GM23338 (cell line): ENCODE results near the gene FUT1. TPM values are rescaled to one million over a fixed set of nuclear protein-coding genes. Genes with fewer than 3 reads are reported as not detected.

Source experiments
- ATAC-seq: fragments of 200-7000 bp; cut with Tn5 transposase; 3 replicates; pipeline ENCODE4 v1.9.1; 2020
- DNase-seq: peaks from one replicate; pipeline ENCODE4 v3.0.0-alpha.2; 2015; ENCODE audit warnings: low spot score
- H2AFZ ChIP-seq: fragments of 200-600 bp; sonication (generic); 2 replicates; pipeline ENCODE4 v1.8.0; 2016; ENCODE audit warnings: antibody characterized with exemption, mild to moderate bottlenecking, moderate library complexity
- H3F3A ChIP-seq: fragments of 200-600 bp; sonication (generic); replicated peaks from 2 replicates; pipeline ENCODE4 v1.8.0; 2017; ENCODE audit warnings: antibody characterized with exemption, mixed run types, low read depth
- H3K27ac ChIP-seq: fragments of 200-600 bp; sonication (generic); 2 replicates; pipeline ENCODE4 v1.6.1; 2016; ENCODE audit warnings: low read depth
- H3K27me3 ChIP-seq: fragments of 200-600 bp; sonication (generic); 2 replicates; pipeline ENCODE4 v1.8.0; 2016; ENCODE audit warnings: mild to moderate bottlenecking, mixed run types, moderate library complexity; ENCODE audit not compliant: insufficient read depth
- H3K36me3 ChIP-seq: fragments of 200-600 bp; sonication (generic); 2 replicates; pipeline ENCODE4 v1.8.0; 2016; ENCODE audit warnings: mild to moderate bottlenecking; ENCODE audit not compliant: insufficient read depth
- H3K4me1 ChIP-seq: fragments of 200-600 bp; sonication (generic); 2 replicates; pipeline ENCODE4 v1.8.0; 2016; ENCODE audit warnings: mild to moderate bottlenecking, moderate library complexity; ENCODE audit not compliant: insufficient read depth
- H3K4me2 ChIP-seq: fragments of 200-600 bp; sonication (generic); 2 replicates; pipeline ENCODE4 v1.7.1; 2017; ENCODE audit warnings: mixed run types
- H3K4me3 ChIP-seq: fragments of 200-600 bp; sonication (generic); 2 replicates; pipeline ENCODE4 v1.6.1; 2016; ENCODE audit warnings: mixed run types
- H3K79me2 ChIP-seq: fragments of 200-600 bp; sonication (generic); replicated peaks from 2 replicates; pipeline ENCODE4 v1.8.0; 2017; ENCODE audit warnings: mild to moderate bottlenecking; ENCODE audit not compliant: insufficient read depth
- H3K9me2 ChIP-seq: fragments of 200-600 bp; sonication (generic); 2 replicates; pipeline ENCODE4 v1.8.0; 2017; ENCODE audit not compliant: insufficient read depth
- H4K20me1 ChIP-seq: fragments of 200-600 bp; sonication (generic); replicated peaks from 2 replicates; pipeline ENCODE4 v1.8.0; 2017; ENCODE audit warnings: mild to moderate bottlenecking; ENCODE audit not compliant: insufficient read depth
- H3K27ac Mint-ChIP-seq: 2 replicates; pipeline ENCODE4 v1.8.0; 2020; ENCODE audit warnings: inconsistent platforms, mild to moderate bottlenecking, moderate library complexity, mixed read lengths
- H3K27me3 Mint-ChIP-seq: 3 replicates; pipeline ENCODE4 v1.8.0; 2022; ENCODE audit warnings: low read depth, mild to moderate bottlenecking, moderate library complexity, mixed read lengths, inconsistent platforms; ENCODE audit not compliant: insufficient read depth, poor library complexity
- H3K36me3 Mint-ChIP-seq: 3 replicates; pipeline ENCODE4 v1.8.0; 2021; ENCODE audit warnings: low read depth, mild to moderate bottlenecking, inconsistent platforms, moderate library complexity, mixed read lengths
- H3K4me1 Mint-ChIP-seq: 3 replicates; pipeline ENCODE4 v1.8.0; 2020; ENCODE audit warnings: mild to moderate bottlenecking, inconsistent platforms, mixed read lengths
- H3K4me3 Mint-ChIP-seq: 3 replicates; pipeline ENCODE4 v1.8.0; 2021; ENCODE audit warnings: moderate library complexity, mild to moderate bottlenecking, inconsistent platforms, mixed read lengths
- H3K9me3 Mint-ChIP-seq: 3 replicates; pipeline ENCODE4 v1.8.0; 2020; ENCODE audit warnings: moderate library complexity, mild to moderate bottlenecking, inconsistent platforms, mixed read lengths
- CTCF ChIP-seq, 2 experiments: fragments of 200-600 bp in 1 of 2; sonication (generic) in 1 of 2; conservative IDR thresholded peaks; 2 replicates each; pipeline versions ENCODE4 v1.5.1 to v1.6.1; 2016 to 2017; ENCODE audit warnings: antibody characterized with exemption in 2 of 2, low read depth in 2 of 2, mild to moderate bottlenecking in 2 of 2, moderate library complexity in 1 of 2
- EZH2 ChIP-seq: fragments of 200-600 bp; sonication (generic); IDR thresholded peaks from one replicate; pipeline ENCODE4 v1.8.0; 2017; ENCODE audit warnings: antibody characterized with exemption, mild to moderate bottlenecking, low read depth; ENCODE audit not compliant: unreplicated experiment
- EZH2phosphoT487 ChIP-seq: fragments of 200-600 bp; sonication (generic); IDR thresholded peaks from one replicate; pipeline ENCODE4 v1.8.1; 2018; ENCODE audit warnings: antibody characterized with exemption; ENCODE audit not compliant: unreplicated experiment
- JUNB ChIP-seq: IDR thresholded peaks from one replicate; pipeline ENCODE4 v1.6.1; 2016; ENCODE audit warnings: antibody characterized with exemption; ENCODE audit not compliant: unreplicated experiment
- NANOG ChIP-seq: IDR thresholded peaks from 2 replicates; pipeline ENCODE4 v1.6.1; 2016; ENCODE audit warnings: antibody characterized with exemption, borderline replicate concordance
- POLR2AphosphoS5 ChIP-seq: IDR thresholded peaks from 2 replicates; pipeline ENCODE4 v1.6.1; 2016; ENCODE audit warnings: antibody characterized with exemption, low read depth
- REST ChIP-seq: IDR thresholded peaks from one replicate; pipeline ENCODE4 v1.6.1; 2018; ENCODE audit warnings: antibody characterized with exemption; ENCODE audit not compliant: unreplicated experiment
- STAT1 ChIP-seq: IDR thresholded peaks from one replicate; pipeline ENCODE4 v1.6.1; 2016; ENCODE audit warnings: antibody characterized with exemption; ENCODE audit not compliant: unreplicated experiment
- ZNF114 ChIP-seq: fragments of 250-450 bp; sonication (Bioruptor Pico); IDR thresholded peaks from 2 replicates; pipeline ENCODE4 v1.5.0; 2020; ENCODE audit warnings: mild to moderate bottlenecking, moderate library complexity
- ZNF331 ChIP-seq: fragments of 250-450 bp; sonication (Bioruptor Pico); IDR thresholded peaks from 2 replicates; pipeline ENCODE4 v1.5.0; 2020; ENCODE audit warnings: low read depth, mild to moderate bottlenecking, moderate library complexity
- polyA plus RNA-seq: library from polyadenylated mRNA; unstranded; fragments of >200 nt; fragmentation: Nextera tagmentation; extraction: Ambion mirVana; gene quantifications from 2 replicates; pipeline ENCODE4 v1.2.1, GENCODE V29; 2016
- total RNA-seq: library from RNA; depleted of rRNA; stranded (reverse); fragments of >200 nt; shearing (Covaris generic); gene quantifications from 2 replicates; pipeline ENCODE4 v1.2.3, GENCODE V29; 2014
- TF ChIP-seq, protein P1 (sequence below): IDR thresholded peaks from 2 replicates; pipeline ENCODE4 v1.6.1; 2016; ENCODE audit warnings: antibody characterized with exemption

The FUT1 gene
- total and polyA plus RNA-seq, 2 experiments from 2014 or later: 4.4 to 20.8 TPM

DNA sequence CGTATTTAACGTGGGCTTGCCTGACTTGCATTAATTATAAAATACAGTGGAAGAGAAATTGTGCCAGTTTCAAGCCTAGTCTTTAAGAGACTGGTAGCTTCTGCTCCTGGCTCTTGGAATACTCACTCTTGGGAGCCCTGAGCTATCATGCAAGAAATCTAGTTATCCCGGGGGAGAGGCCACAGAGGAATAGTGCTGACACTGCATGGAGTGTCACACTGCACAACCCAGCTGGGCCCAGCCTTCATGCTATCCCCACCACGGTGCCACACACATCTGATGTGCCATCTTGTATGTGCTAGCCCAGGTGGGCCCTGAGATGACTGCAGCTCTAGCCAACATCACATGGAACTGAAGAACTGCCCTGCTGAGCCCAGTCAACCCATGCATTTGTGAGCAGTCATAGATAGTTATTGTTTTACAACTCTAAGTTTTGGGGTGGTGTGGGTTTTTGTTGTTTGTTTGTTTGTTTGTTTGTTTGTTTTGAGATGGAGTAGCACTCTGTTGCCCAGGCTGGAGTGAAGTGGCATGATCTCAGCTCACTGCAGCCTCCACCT, 41.3 kb downstream of the FUT1 start:
- TF ChIP-seq POLR2AphosphoS5: no peak
- peak; percentile 83 for TF ChIP-seq ZNF331
- ATAC-seq (no peak), DNase-seq (no peak)
- no peak overlapping the region for H3K4me2 ChIP-seq
- peaks cover 14% of the 10 kb centered on the region; the same call in 1 of the 2 replicates for H3F3A ChIP-seq
- no peaks in the 10 kb centered on the region for H3K36me3 ChIP-seq
- no peaks in the 10 kb centered on the region for H3K9me2 ChIP-seq
- no peak overlapping the region for H3K4me3 ChIP-seq
- H3K79me2 ChIP-seq: no peaks in the 10 kb centered on the region
- peaks cover 7% of the 10 kb centered on the region; the same call in 1 of the 3 replicates for H3K36me3 Mint-ChIP-seq
- peaks cover 21% of the 10 kb centered on the region for H3K27me3 Mint-ChIP-seq
- no peak overlapping the region for H3K27ac ChIP-seq
- peaks cover 23% of the 10 kb centered on the region; the same call in 1 of the 2 replicates for H3K4me1 ChIP-seq
- H3K4me3 Mint-ChIP-seq: no peak overlapping the region
- H3K9me3 Mint-ChIP-seq: peaks cover 9% of the 10 kb centered on the region
- peaks cover 25% of the 10 kb centered on the region for H3K4me1 Mint-ChIP-seq
- H4K20me1 ChIP-seq: no peaks in the 10 kb centered on the region
- no peak overlapping the region for H2AFZ ChIP-seq
- no peak overlapping the region for H3K27ac Mint-ChIP-seq
- H3K27me3 ChIP-seq: no peaks in the 10 kb centered on the region

DNA sequence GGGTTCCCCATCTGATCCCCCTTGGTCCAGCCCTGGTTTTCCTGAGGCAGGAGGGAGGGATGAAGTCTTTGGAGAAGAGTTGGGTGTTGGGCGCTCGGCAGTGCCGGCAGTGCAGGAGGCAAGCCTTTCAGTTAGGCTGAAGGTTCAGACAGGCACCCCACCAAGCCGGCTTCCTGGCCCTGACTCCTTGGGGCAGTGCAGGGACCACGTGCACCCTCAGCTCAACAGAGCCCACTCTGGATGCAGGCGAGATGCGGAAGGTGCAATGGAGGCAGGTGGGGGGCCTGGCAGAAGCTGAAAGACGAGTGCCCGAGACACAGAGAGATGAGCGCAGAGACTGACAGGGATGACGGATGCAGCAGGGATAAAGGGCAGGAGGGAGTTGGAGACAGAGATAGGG, 44.0 kb downstream of the FUT1 start:
- no peak overlapping the region for H2AFZ ChIP-seq
- H3F3A ChIP-seq: 0 out of 2 replicates have a peak, but pooled peaks cover 4% of the 10 kb centered on the region
- H3K9me2 ChIP-seq: no peaks in the 10 kb centered on the region
- ATAC-seq (peak; percentile 36), DNase-seq (peak; percentile 50)
- no peaks in the 10 kb centered on the region for H4K20me1 ChIP-seq
- H3K27me3 Mint-ChIP-seq: peaks cover 18% of the 10 kb centered on the region
- H3K4me2 ChIP-seq: 0 out of 2 replicates have a peak overlapping the region, but pooled peaks have one; percentile 57
- H3K27ac ChIP-seq: no peak overlapping the region
- no peak overlapping the region; the same call in 2 of the 3 replicates for H3K4me3 Mint-ChIP-seq
- H3K79me2 ChIP-seq: no peaks in the 10 kb centered on the region
- H3K9me3 Mint-ChIP-seq: peaks cover 17% of the 10 kb centered on the region
- 0 out of 2 replicates have a peak overlapping the region, but pooled peaks have one; percentile 36 for H3K4me3 ChIP-seq
- no peaks in the 10 kb centered on the region for H3K27me3 ChIP-seq
- no peak overlapping the region for H3K27ac Mint-ChIP-seq
- H3K4me1 ChIP-seq: peaks cover 12% of the 10 kb centered on the region; the same call in 1 of the 2 replicates
- no peaks in the 10 kb centered on the region for H3K36me3 ChIP-seq
- peaks cover 14% of the 10 kb centered on the region for H3K4me1 Mint-ChIP-seq
- H3K36me3 Mint-ChIP-seq: peaks cover 28% of the 10 kb centered on the region
- TF ChIP-seq STAT1: no peak
- TF ChIP-seq, protein P1, sequence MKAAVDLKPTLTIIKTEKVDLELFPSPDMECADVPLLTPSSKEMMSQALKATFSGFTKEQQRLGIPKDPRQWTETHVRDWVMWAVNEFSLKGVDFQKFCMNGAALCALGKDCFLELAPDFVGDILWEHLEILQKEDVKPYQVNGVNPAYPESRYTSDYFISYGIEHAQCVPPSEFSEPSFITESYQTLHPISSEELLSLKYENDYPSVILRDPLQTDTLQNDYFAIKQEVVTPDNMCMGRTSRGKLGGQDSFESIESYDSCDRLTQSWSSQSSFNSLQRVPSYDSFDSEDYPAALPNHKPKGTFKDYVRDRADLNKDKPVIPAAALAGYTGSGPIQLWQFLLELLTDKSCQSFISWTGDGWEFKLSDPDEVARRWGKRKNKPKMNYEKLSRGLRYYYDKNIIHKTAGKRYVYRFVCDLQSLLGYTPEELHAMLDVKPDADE: no peak
- no peak for TF ChIP-seq JUNB
- TF ChIP-seq POLR2AphosphoS5: no peak
- TF ChIP-seq EZH2: no peak
- no peak for TF ChIP-seq CTCF (conservative IDR thresholded peaks at IDR 0.05; ENCODE audit: low read depth in 2 of 2)
- no peak for TF ChIP-seq ZNF114 (CRISPR knock-in tag)
- no peak for TF ChIP-seq NANOG
- no peak for TF ChIP-seq EZH2phosphoT487
- TF ChIP-seq REST: no peak
